ENCODE data around the gene SLC2A4RG.

SLC2A4RG gene

GRCh38 chr20:63734111-63734945, 5.2 kb upstream of the SLC2A4RG start:
- no peak for DNase-seq (ENCODE audit: low read depth, low spot score)
- in situ Hi-C loops (cut with HindIII; ENCODE audit: low sequenced_read_pairs), result no loop called here
- TF ChIP-seq CTCF (IDR thresholded peaks at IDR 0.05; ENCODE audit: low read depth, low read length), result no peak
- no peak overlapping the region for H3K4me3 ChIP-seq (ENCODE audit: low read depth, low read length)

- TF ChIP-seq CTCF (IDR thresholded peaks at IDR 0.05; ENCODE audit: low read depth, low read length), result no peak
- no peak for DNase-seq (ENCODE audit: low read depth, low spot score)
- no peak overlapping the region for H3K4me3 ChIP-seq (ENCODE audit: low read depth, low read length)
- in situ Hi-C loops (cut with HindIII; ENCODE audit: low sequenced_read_pairs), result no loop called here
Measured at GRCh38 chr20:63734946-63735858, 4.4 kb upstream of the SLC2A4RG start.

- TF ChIP-seq CTCF (IDR thresholded peaks at IDR 0.05; ENCODE audit: low read depth, low read length), result no peak
- DNase-seq (ENCODE audit: low read depth, low spot score), result no peak
- no peak within 1 kb of the TSS for H3K4me3 ChIP-seq (ENCODE audit: low read depth, low read length)
- in situ Hi-C loops (cut with HindIII; ENCODE audit: low sequenced_read_pairs), result no loop called here
Measured at GRCh38 chr20:63735859-63736718, 3.5 kb upstream of the SLC2A4RG start, which contains the start of gene LIME1. LIME1 (plus strand) TSS chr20:63736664; CDS start chr20:63737550, 886 bp downstream.

GRCh38 chr20:63736893-63737694, 2.5 kb upstream of the SLC2A4RG start:
- TF ChIP-seq CTCF (IDR thresholded peaks at IDR 0.05; ENCODE audit: low read depth, low read length), result no peak
- no peak for DNase-seq (ENCODE audit: low read depth, low spot score)
- H3K4me3 ChIP-seq (ENCODE audit: low read depth, low read length), result no peak overlapping the region
- in situ Hi-C loops (cut with HindIII; ENCODE audit: low sequenced_read_pairs), result no loop called here

GRCh38 chr20:63737695-63737944, 2.0 kb upstream of the SLC2A4RG start:
- in situ Hi-C loops (cut with HindIII; ENCODE audit: low sequenced_read_pairs), result no loop called here
- DNase-seq (ENCODE audit: low read depth, low spot score), result no peak
- no peak for TF ChIP-seq CTCF (IDR thresholded peaks at IDR 0.05; ENCODE audit: low read depth, low read length)
- no peak overlapping the region for H3K4me3 ChIP-seq (ENCODE audit: low read depth, low read length)

Data from astrocyte of the spinal cord (primary cell).